ENCODE results near the gene PKDCC. TPM values are rescaled to one million over a fixed set of nuclear protein-coding genes. Genes with fewer than 3 reads are reported as not detected.

The PKDCC gene
- total and polyA plus RNA-seq, 2 of the 8 experiments (the other 6 are each of a cell fraction or from before 2014, with no cell fraction given) = 49.9 to 80.1 TPM

- TF ChIP-seq, protein P1, sequence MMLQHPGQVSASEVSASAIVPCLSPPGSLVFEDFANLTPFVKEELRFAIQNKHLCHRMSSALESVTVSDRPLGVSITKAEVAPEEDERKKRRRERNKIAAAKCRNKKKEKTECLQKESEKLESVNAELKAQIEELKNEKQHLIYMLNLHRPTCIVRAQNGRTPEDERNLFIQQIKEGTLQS (IDR thresholded peaks at IDR 0.05; ENCODE audit: insufficient read depth, low read depth, low read length) = no peak
- TF ChIP-seq CREB1 (IDR thresholded peaks at IDR 0.05) (no peak), TAF1 (IDR thresholded peaks at IDR 0.05; ENCODE audit: low read depth, low read length) (no peak; the same call in 1 of the 2 replicates), TAF7 (optimal IDR thresholded peaks at IDR 0.05; ENCODE audit: borderline replicate concordance, low read depth, low read length) (no peak)
Observed at GRCh38 chr2:42048299-42049220, 739 bp downstream of the PKDCC start (continued).
